OCI-LY1 (cell line): Measurements from ENCODE around the gene GFOD2.

ENCODE experiments used
- H2AFZ ChIP-seq: fragments of 200-600 bp; sonication (generic), shearing (Covaris generic); 2 replicates; pipeline ENCODE4 v1.6.0; 2014; ENCODE audit warnings: antibody characterized with exemption, mild to moderate bottlenecking, low read length
- H3F3A ChIP-seq: fragments of 200-600 bp; sonication (generic), shearing (Covaris generic); 2 replicates; pipeline ENCODE4 v1.6.0; 2014; ENCODE audit warnings: mild to moderate bottlenecking, antibody characterized with exemption, low read length, moderate library complexity; ENCODE audit not compliant: insufficient read depth
- H3K27ac ChIP-seq: fragments of 200-600 bp; sonication (generic); 2 replicates; pipeline ENCODE4 v1.5.1; 2014; ENCODE audit warnings: low read length, mixed run types, mild to moderate bottlenecking, low read depth; ENCODE audit not compliant: poor library complexity, severe bottlenecking
- H3K27me3 ChIP-seq: fragments of 200-600 bp; sonication (generic); 2 replicates; pipeline ENCODE4 v1.6.0; 2014; ENCODE audit warnings: antibody characterized with exemption, mild to moderate bottlenecking, low read length, moderate library complexity; ENCODE audit not compliant: insufficient read depth
- H3K36me3 ChIP-seq: fragments of 200-600 bp; sonication (generic); 2 replicates; pipeline ENCODE4 v1.6.1; 2014; ENCODE audit warnings: mild to moderate bottlenecking, antibody characterized with exemption, low read length, moderate library complexity, mixed read lengths; ENCODE audit not compliant: insufficient read depth
- H3K4me1 ChIP-seq: fragments of 200-600 bp; sonication (generic); 2 replicates; pipeline ENCODE4 v1.5.1; 2014; ENCODE audit warnings: mild to moderate bottlenecking, low read length, moderate library complexity; ENCODE audit not compliant: insufficient read depth, severe bottlenecking
- H3K4me2 ChIP-seq: fragments of 200-600 bp; sonication (generic), shearing (Covaris generic); 2 replicates; pipeline ENCODE4 v1.6.1; 2014; ENCODE audit warnings: low read length
- H3K4me3 ChIP-seq: fragments of 200-600 bp; sonication (generic); 2 replicates; pipeline ENCODE4 v1.5.1; 2014; ENCODE audit warnings: low read length, low read depth, mild to moderate bottlenecking, mixed read lengths; ENCODE audit not compliant: poor library complexity, severe bottlenecking
- H3K79me2 ChIP-seq: fragments of 200-600 bp; shearing (Covaris generic); 2 replicates; pipeline ENCODE4 v1.6.1; 2016; ENCODE audit warnings: mixed run types, low read length, mixed read lengths; ENCODE audit not compliant: insufficient read depth
- H3K9ac ChIP-seq: fragments of 200-600 bp; sonication (generic), shearing (Covaris generic); 2 replicates; pipeline ENCODE4 v1.6.1; 2014; ENCODE audit warnings: mild to moderate bottlenecking, low read length, mixed read lengths
- H3K9me2 ChIP-seq: fragments of 200-600 bp; sonication (generic), shearing (Covaris generic); 2 replicates; pipeline ENCODE4 v1.6.1; 2014; ENCODE audit warnings: low read depth, mild to moderate bottlenecking, low read length, mixed read lengths
- H3K9me3 ChIP-seq: fragments of 200-600 bp; shearing (Covaris generic); 2 replicates; pipeline ENCODE4 v1.6.1; 2014; ENCODE audit warnings: low read length, mixed read lengths
- H4K20me1 ChIP-seq: fragments of 200-600 bp; sonication (generic), shearing (Covaris generic); 2 replicates; pipeline ENCODE4 v1.6.0; 2016; ENCODE audit warnings: mild to moderate bottlenecking, low read length; ENCODE audit not compliant: insufficient read depth
- CTCF ChIP-seq: fragments of 200-600 bp; sonication (generic), shearing (Covaris generic); IDR thresholded peaks from 2 replicates; pipeline ENCODE4 v1.5.1; 2017; ENCODE audit warnings: mild to moderate bottlenecking, antibody characterized with exemption, low read length, moderate library complexity, mixed read lengths
- EZH2 ChIP-seq: fragments of 200-600 bp; sonication (generic), shearing (Covaris generic); IDR thresholded peaks from 2 replicates; pipeline ENCODE4 v1.8.0; 2017; ENCODE audit warnings: borderline replicate concordance, mixed run types, mild to moderate bottlenecking, antibody characterized with exemption, low read length, moderate library complexity, mixed read lengths

Gene GFOD2

GRCh38 chr16:67702130-67702529 lies 17.0 kb downstream of the GFOD2 start:
- Histone ChIP-seq H3K4me2 (no peak overlapping the region), H3K9me3 (no peaks in the 10 kb centered on the region), H3K27ac (no peak overlapping the region), H3K79me2 (peaks cover 23% of the 10 kb centered on the region), H4K20me1 (no peaks in the 10 kb centered on the region), H2AFZ (no peak overlapping the region), H3K4me1 (peaks cover 9% of the 10 kb centered on the region), H3K27me3 (no peaks in the 10 kb centered on the region), H3K9me2 (no peaks in the 10 kb centered on the region), H3F3A (no peaks in the 10 kb centered on the region), H3K9ac (no peak overlapping the region), H3K36me3 (peaks cover 22% of the 10 kb centered on the region), H3K4me3 (no peak overlapping the region)
- TF ChIP-seq EZH2 (no peak), CTCF (no peak)

- no peak for TF ChIP-seq CTCF
- no peak for TF ChIP-seq EZH2
- no peak overlapping the region for H3K4me3 ChIP-seq
- peaks cover 9% of the 10 kb centered on the region for H3K4me1 ChIP-seq
- H3K9me2 ChIP-seq: no peaks in the 10 kb centered on the region
- H3K27me3 ChIP-seq: no peaks in the 10 kb centered on the region
- no peaks in the 10 kb centered on the region for H4K20me1 ChIP-seq
- H2AFZ ChIP-seq: no peak overlapping the region
- peaks cover 20% of the 10 kb centered on the region for H3K79me2 ChIP-seq
- H3K36me3 ChIP-seq: peaks cover 22% of the 10 kb centered on the region
- H3K4me2 ChIP-seq: no peak overlapping the region
- no peak overlapping the region for H3K27ac ChIP-seq
- no peaks in the 10 kb centered on the region for H3F3A ChIP-seq
- H3K9ac ChIP-seq: no peak overlapping the region
- no peaks in the 10 kb centered on the region for H3K9me3 ChIP-seq
Measured at GRCh38 chr16:67701420-67701819, 17.7 kb downstream of the GFOD2 start.

GRCh38 chr16:67699265-67699664 lies 19.9 kb downstream of the GFOD2 start:
- Histone ChIP-seq H3K4me3 (no peak overlapping the region), H3K9ac (no peak overlapping the region), H3K36me3 (peaks cover 22% of the 10 kb centered on the region), H3K9me2 (no peaks in the 10 kb centered on the region), H3K27ac (no peak overlapping the region), H3F3A (no peaks in the 10 kb centered on the region), H2AFZ (no peak overlapping the region), H3K4me2 (no peak overlapping the region), H3K9me3 (no peaks in the 10 kb centered on the region), H3K27me3 (no peaks in the 10 kb centered on the region), H3K79me2 (peaks cover 15% of the 10 kb centered on the region), H4K20me1 (no peaks in the 10 kb centered on the region), H3K4me1 (peaks cover 17% of the 10 kb centered on the region)
- TF ChIP-seq CTCF (no peak), EZH2 (no peak)
